ENCODE measurements around the gene MYO5C. TPM values are rescaled to one million over a fixed set of nuclear protein-coding genes. Genes with fewer than 3 reads are reported as not detected.

Gene MYO5C
- total and polyA plus RNA-seq, 2 of the 13 experiments (the other 11 are each of a cell fraction or from before 2014, with no cell fraction given), result 15.7 to 23.7 TPM

DNA sequence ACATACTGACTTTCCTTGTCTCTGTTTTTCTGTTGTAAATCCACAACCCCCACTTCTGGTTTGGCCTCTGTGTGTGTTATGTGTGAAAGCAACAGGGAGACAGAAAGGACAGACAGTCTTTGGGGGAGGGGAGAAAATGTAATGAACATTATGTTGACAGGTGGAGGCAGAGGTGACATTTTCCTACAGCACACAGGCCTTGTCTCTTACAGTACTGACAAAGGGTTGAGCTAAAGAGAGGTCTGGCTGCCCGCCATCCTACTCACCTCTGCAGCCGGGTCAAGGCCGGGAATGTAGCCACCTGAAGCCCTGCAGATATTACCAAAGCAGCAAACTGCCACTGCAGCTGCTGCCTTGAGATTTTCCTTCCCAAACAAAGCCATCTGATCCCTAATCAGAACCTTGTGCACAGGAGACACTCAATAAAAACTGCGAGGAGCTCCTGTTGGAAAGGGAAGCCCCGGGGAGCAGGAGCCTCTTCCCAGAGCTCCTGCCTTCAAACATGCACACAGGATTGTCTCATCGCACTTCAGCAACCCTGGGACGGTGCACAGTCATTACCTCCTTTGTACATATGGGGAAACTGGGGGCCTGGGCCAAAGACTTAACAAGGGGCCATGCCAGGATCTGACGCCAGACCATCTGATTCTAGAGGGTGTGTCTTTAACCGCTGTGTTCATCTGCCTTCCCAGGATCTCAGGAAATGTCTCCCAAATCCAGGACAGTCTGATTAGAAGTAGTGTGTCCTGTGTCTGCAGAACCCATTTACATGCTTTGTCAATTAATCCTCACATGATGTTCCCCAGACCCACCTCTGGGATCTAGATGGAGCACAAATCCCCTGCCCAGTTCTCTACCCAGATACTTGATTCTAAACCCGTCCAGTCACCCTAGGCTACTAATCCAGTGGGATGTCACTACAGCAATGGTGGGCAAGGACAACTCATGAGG is 14.2 kb downstream of the MYO5C start:
- H3K27ac ChIP-seq (ENCODE audit: extremely low read length, insufficient read depth, low read length), result peak overlapping the region; percentile 75
- FAIRE-seq, result peak; percentile 98
- 35% methylated on average over 5 of the region's 10 CpGs for WGBS (ENCODE audit: low lambda C conversion rate)
- H4K20me1 ChIP-seq (ENCODE audit: insufficient read depth, low read length), result no peaks in the 10 kb centered on the region
- intact Hi-C loops (cut with micrococcal nuclease; ENCODE audit: unreplicated experiment) (no loop called here), in situ Hi-C loops (cut with HindIII; ENCODE audit: extremely low pct_ligation_motif_present, low pct_unique_long_range_greater_than_20kb) (no loop called here)
- H2AFZ ChIP-seq (ENCODE audit: low read length), result no peak overlapping the region
- peaks cover 12 to 37% of the 10 kb centered on the region in 2 experiments for H3K36me3 ChIP-seq (replicated peaks in 1 of 2; ENCODE audit: control insufficient read depth in 1 of 2, insufficient read depth in 2 of 2, low read length in 2 of 2)
- ATAC-seq, result peak; percentile 95
- H3K9ac ChIP-seq (ENCODE audit: insufficient read depth, low read depth, low read length), result peak overlapping the region; percentile 12; the same call in 1 of the 2 replicates
- peaks cover 2% of the 10 kb centered on the region for H3K79me2 ChIP-seq (ENCODE audit: insufficient read depth, low read length)
- BruUV-seq (replicated peaks), result no TSS peak
- H3K4me3 ChIP-seq (replicated peaks in 1 of 3; ENCODE audit: insufficient read depth in 1 of 3, low read depth in 2 of 3, low read length in 3 of 3), result peak overlapping the region in 1 of 3 experiments; percentile 4; a peak in 1 of 6 replicates
- no peaks in the 10 kb centered on the region for H3K27me3 ChIP-seq (ENCODE audit: control insufficient read depth in 1 of 2, insufficient read depth in 2 of 2, low read length in 2 of 2)
- CTCF ChIA-PET (ENCODE audit: low intra/inter-chr PET ratio, low total read pairs), result no interaction called here
- H3K4me1 ChIP-seq (ENCODE audit: insufficient read depth, low read length), result peaks cover 40% of the 10 kb centered on the region
- POLR2A ChIA-PET, result interaction anchor here (1.0 to 1.5 kb wide), 3 partner anchors 9 to 15 kb away, joined by 3 to 7 read pairs (median 5); partner anchors contain the start of gene MYO5C
- H3K9me3 ChIP-seq (ENCODE audit: low read length), result no peaks in the 10 kb centered on the region
- H3K4me2 ChIP-seq (ENCODE audit: low read depth, low read length), result peak overlapping the region; percentile 56
- DNase-seq (ENCODE audit: low spot score), result peak; percentile 89
- TF ChIP-seq HMG20A (CRISPR knock-in tag; IDR thresholded peaks at IDR 0.05; ENCODE audit: borderline replicate concordance) (peak; percentile 66; the same call in 1 of the 2 replicates), ZNF350 (CRISPR knock-in tag; IDR thresholded peaks at IDR 0.05; ENCODE audit: borderline replicate concordance, low read depth) (peak; percentile 50; the same call in 1 of the 2 replicates), MIXL1 (CRISPR knock-in tag; IDR thresholded peaks at IDR 0.05) (peak; percentile 61; the same call in 1 of the 2 replicates), NFE2L2 (IDR thresholded peaks at IDR 0.05; ENCODE audit: low read length) (no peak), JDP2 (CRISPR knock-in tag; IDR thresholded peaks at IDR 0.05; ENCODE audit: borderline replicate concordance) (no peak), HOXA3 (CRISPR knock-in tag; IDR thresholded peaks at IDR 0.05) (peak; percentile 51), FOXA3 (CRISPR knock-in tag; IDR thresholded peaks at IDR 0.05) (peak; percentile 26; the same call in 1 of the 2 replicates), HNF4A (CRISPR knock-in tag; IDR thresholded peaks at IDR 0.05) (peak; percentile 64), KDM6A (CRISPR knock-in tag; IDR thresholded peaks at IDR 0.05; ENCODE audit: low read depth) (0 out of 2 replicates have a peak, but pooled peaks have one; percentile 36), SRF (IDR thresholded peaks at IDR 0.05; ENCODE audit: low read depth, low read length) (no peak), ZNF124 (CRISPR knock-in tag; IDR thresholded peaks at IDR 0.05) (0 out of 2 replicates have a peak, but pooled peaks have one; percentile 38), ZNF160 (CRISPR knock-in tag; IDR thresholded peaks at IDR 0.05) (no peak)
- TF ChIP-seq, protein P1, sequence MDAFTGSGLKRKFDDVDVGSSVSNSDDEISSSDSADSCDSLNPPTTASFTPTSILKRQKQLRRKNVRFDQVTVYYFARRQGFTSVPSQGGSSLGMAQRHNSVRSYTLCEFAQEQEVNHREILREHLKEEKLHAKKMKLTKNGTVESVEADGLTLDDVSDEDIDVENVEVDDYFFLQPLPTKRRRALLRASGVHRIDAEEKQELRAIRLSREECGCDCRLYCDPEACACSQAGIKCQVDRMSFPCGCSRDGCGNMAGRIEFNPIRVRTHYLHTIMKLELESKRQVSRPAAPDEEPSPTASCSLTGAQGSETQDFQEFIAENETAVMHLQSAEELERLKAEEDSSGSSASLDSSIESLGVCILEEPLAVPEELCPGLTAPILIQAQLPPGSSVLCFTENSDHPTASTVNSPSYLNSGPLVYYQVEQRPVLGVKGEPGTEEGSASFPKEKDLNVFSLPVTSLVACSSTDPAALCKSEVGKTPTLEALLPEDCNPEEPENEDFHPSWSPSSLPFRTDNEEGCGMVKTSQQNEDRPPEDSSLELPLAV (CRISPR knock-in tag; conservative IDR thresholded peaks at IDR 0.05; ENCODE audit: low read depth), result no peak
- TF ChIP-seq, protein P2, sequence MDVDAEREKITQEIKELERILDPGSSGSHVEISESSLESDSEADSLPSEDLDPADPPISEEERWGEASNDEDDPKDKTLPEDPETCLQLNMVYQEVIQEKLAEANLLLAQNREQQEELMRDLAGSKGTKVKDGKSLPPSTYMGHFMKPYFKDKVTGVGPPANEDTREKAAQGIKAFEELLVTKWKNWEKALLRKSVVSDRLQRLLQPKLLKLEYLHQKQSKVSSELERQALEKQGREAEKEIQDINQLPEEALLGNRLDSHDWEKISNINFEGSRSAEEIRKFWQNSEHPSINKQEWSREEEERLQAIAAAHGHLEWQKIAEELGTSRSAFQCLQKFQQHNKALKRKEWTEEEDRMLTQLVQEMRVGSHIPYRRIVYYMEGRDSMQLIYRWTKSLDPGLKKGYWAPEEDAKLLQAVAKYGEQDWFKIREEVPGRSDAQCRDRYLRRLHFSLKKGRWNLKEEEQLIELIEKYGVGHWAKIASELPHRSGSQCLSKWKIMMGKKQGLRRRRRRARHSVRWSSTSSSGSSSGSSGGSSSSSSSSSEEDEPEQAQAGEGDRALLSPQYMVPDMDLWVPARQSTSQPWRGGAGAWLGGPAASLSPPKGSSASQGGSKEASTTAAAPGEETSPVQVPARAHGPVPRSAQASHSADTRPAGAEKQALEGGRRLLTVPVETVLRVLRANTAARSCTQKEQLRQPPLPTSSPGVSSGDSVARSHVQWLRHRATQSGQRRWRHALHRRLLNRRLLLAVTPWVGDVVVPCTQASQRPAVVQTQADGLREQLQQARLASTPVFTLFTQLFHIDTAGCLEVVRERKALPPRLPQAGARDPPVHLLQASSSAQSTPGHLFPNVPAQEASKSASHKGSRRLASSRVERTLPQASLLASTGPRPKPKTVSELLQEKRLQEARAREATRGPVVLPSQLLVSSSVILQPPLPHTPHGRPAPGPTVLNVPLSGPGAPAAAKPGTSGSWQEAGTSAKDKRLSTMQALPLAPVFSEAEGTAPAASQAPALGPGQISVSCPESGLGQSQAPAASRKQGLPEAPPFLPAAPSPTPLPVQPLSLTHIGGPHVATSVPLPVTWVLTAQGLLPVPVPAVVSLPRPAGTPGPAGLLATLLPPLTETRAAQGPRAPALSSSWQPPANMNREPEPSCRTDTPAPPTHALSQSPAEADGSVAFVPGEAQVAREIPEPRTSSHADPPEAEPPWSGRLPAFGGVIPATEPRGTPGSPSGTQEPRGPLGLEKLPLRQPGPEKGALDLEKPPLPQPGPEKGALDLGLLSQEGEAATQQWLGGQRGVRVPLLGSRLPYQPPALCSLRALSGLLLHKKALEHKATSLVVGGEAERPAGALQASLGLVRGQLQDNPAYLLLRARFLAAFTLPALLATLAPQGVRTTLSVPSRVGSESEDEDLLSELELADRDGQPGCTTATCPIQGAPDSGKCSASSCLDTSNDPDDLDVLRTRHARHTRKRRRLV (CRISPR knock-in tag; IDR thresholded peaks at IDR 0.05), result 0 out of 2 replicates have a peak, but pooled peaks have one; percentile 33
- TF ChIP-seq, protein P3, sequence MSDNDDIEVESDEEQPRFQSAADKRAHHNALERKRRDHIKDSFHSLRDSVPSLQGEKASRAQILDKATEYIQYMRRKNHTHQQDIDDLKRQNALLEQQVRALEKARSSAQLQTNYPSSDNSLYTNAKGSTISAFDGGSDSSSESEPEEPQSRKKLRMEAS (IDR thresholded peaks at IDR 0.05), result no peak
- TF ChIP-seq, protein P4, sequence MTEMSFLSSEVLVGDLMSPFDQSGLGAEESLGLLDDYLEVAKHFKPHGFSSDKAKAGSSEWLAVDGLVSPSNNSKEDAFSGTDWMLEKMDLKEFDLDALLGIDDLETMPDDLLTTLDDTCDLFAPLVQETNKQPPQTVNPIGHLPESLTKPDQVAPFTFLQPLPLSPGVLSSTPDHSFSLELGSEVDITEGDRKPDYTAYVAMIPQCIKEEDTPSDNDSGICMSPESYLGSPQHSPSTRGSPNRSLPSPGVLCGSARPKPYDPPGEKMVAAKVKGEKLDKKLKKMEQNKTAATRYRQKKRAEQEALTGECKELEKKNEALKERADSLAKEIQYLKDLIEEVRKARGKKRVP (CRISPR knock-in tag; IDR thresholded peaks at IDR 0.05), result no peak
